GM20000 (cell line): ENCODE data around the gene RHOD.

Experiments used
- DNase-seq: peaks from one replicate; pipeline ENCODE4 v3.0.0; 2012; ENCODE audit warnings: low spot score
- CTCF ChIP-seq: IDR thresholded peaks from 2 replicates; pipeline ENCODE4 v1.5.1; 2012; ENCODE audit warnings: mild to moderate bottlenecking, control low read depth; ENCODE audit errors: extremely low read depth, missing control alignments

RHOD gene

GRCh38 chr11:67026941-67027340 is 29.7 kb upstream of the RHOD start:
- DNase-seq, result no peak
- TF ChIP-seq CTCF, result no peak

- no peak for TF ChIP-seq CTCF
- DNase-seq, result peak; percentile 52
Observed at GRCh38 chr11:67027483-67027930, 29.1 kb upstream of the RHOD start.

GRCh38 chr11:67027943-67028542 is 28.6 kb upstream of the RHOD start:
- no peak for TF ChIP-seq CTCF
- peak; percentile 63 for DNase-seq

GRCh38 chr11:67029146-67029545 is 27.5 kb upstream of the RHOD start:
- no peak for TF ChIP-seq CTCF

GRCh38 chr11:67030976-67031375 is 25.7 kb upstream of the RHOD start:
- no peak for DNase-seq

More at GRCh38 chr11:67029146-67029545, 27.5 kb upstream of the RHOD start:
- no peak for DNase-seq

GRCh38 chr11:67031791-67032561 is 24.7 kb upstream of the RHOD start:
- TF ChIP-seq CTCF, result no peak

More at GRCh38 chr11:67030976-67031375, 25.7 kb upstream of the RHOD start:
- TF ChIP-seq CTCF, result no peak

GRCh38 chr11:67032830-67033551 is 23.7 kb upstream of the RHOD start:
- DNase-seq, result no peak
- no peak for TF ChIP-seq CTCF

More at GRCh38 chr11:67031791-67032561, 24.7 kb upstream of the RHOD start:
- no peak for DNase-seq
